ENCODE results near the gene RBPJ. TPM values are rescaled to one million over a fixed set of nuclear protein-coding genes. Genes with fewer than 3 reads are reported as not detected.

The RBPJ gene
- total and polyA plus RNA-seq, 2 experiments from 2014 or later, result 50.3 to 80.3 TPM

GRCh38 chr4:26459054-26459755 is 138.4 kb downstream of the RBPJ start:
- no peaks in the 10 kb centered on the region for H3K4me1 ChIP-seq (ENCODE audit: low read depth)
- no peak overlapping the region for H3K4me3 ChIP-seq
- H3K27me3 ChIP-seq, result no peaks in the 10 kb centered on the region
- peak; percentile 68 for TF ChIP-seq CTCF (IDR thresholded peaks at IDR 0.05; ENCODE audit: low read depth, low read length)
- H3K36me3 ChIP-seq, result no peaks in the 10 kb centered on the region
- H3K27ac ChIP-seq, result no peak overlapping the region
- H3K9me3 ChIP-seq (ENCODE audit: low read depth), result no peaks in the 10 kb centered on the region
- DNase-seq (ENCODE audit: low read depth in 1 of 2, low spot score in 1 of 2), result peak; percentile 56 to 80

- no peaks in the 10 kb centered on the region for H3K27me3 ChIP-seq
- H3K36me3 ChIP-seq, result no peaks in the 10 kb centered on the region
- H3K4me1 ChIP-seq (ENCODE audit: low read depth), result no peaks in the 10 kb centered on the region
- TF ChIP-seq CTCF (IDR thresholded peaks at IDR 0.05; ENCODE audit: low read depth, low read length), result no peak
- no peak overlapping the region for H3K4me3 ChIP-seq
- no peak overlapping the region for H3K27ac ChIP-seq
- H3K9me3 ChIP-seq (ENCODE audit: low read depth), result no peaks in the 10 kb centered on the region
- DNase-seq (ENCODE audit: low read depth in 1 of 2, low spot score in 1 of 2), result no peak
Measured at GRCh38 chr4:26459756-26460530, 139.1 kb downstream of the RBPJ start.

GRCh38 chr4:26462874-26463273 is 142.1 kb downstream of the RBPJ start:
- Histone ChIP-seq H3K4me3 (no peak overlapping the region), H3K27me3 (no peaks in the 10 kb centered on the region), H3K27ac (no peak overlapping the region), H3K9me3 (ENCODE audit: low read depth) (no peaks in the 10 kb centered on the region), H3K36me3 (no peaks in the 10 kb centered on the region), H3K4me1 (ENCODE audit: low read depth) (no peaks in the 10 kb centered on the region)
- no peak for DNase-seq (ENCODE audit: low read depth in 1 of 2, low spot score in 1 of 2)
- TF ChIP-seq CTCF (IDR thresholded peaks at IDR 0.05; ENCODE audit: low read depth, low read length), result no peak

GRCh38 chr4:26463386-26463785 is 142.6 kb downstream of the RBPJ start:
- Histone ChIP-seq H3K9me3 (ENCODE audit: low read depth) (no peaks in the 10 kb centered on the region), H3K27ac (no peak overlapping the region), H3K4me3 (no peak overlapping the region), H3K27me3 (no peaks in the 10 kb centered on the region), H3K4me1 (ENCODE audit: low read depth) (no peaks in the 10 kb centered on the region), H3K36me3 (no peaks in the 10 kb centered on the region)
- TF ChIP-seq CTCF (IDR thresholded peaks at IDR 0.05; ENCODE audit: low read depth, low read length), result no peak
- DNase-seq (ENCODE audit: low read depth in 1 of 2, low spot score in 1 of 2), result no peak

GRCh38 chr4:26464420-26465095 is 143.7 kb downstream of the RBPJ start:
- H3K27me3 ChIP-seq, result no peaks in the 10 kb centered on the region
- DNase-seq (ENCODE audit: low read depth in 1 of 2, low spot score in 1 of 2), result no peak
- no peaks in the 10 kb centered on the region for H3K36me3 ChIP-seq
- H3K27ac ChIP-seq, result no peak overlapping the region
- H3K4me1 ChIP-seq (ENCODE audit: low read depth), result no peaks in the 10 kb centered on the region
- H3K4me3 ChIP-seq, result no peak overlapping the region
- H3K9me3 ChIP-seq (ENCODE audit: low read depth), result no peaks in the 10 kb centered on the region
- TF ChIP-seq CTCF (IDR thresholded peaks at IDR 0.05; ENCODE audit: low read depth, low read length), result no peak

Data from cardiac muscle cell (in vitro differentiated cells and primary cell).